ENCODE measurements around the gene ZNF362. TPM values are rescaled to one million over a fixed set of nuclear protein-coding genes. Genes with fewer than 3 reads are reported as not detected.

ZNF362 gene
- total and polyA plus RNA-seq, 2 of the 13 experiments (the other 11 are each of a cell fraction or from before 2014, with no cell fraction given) = 8.3 to 14.2 TPM

DNA sequence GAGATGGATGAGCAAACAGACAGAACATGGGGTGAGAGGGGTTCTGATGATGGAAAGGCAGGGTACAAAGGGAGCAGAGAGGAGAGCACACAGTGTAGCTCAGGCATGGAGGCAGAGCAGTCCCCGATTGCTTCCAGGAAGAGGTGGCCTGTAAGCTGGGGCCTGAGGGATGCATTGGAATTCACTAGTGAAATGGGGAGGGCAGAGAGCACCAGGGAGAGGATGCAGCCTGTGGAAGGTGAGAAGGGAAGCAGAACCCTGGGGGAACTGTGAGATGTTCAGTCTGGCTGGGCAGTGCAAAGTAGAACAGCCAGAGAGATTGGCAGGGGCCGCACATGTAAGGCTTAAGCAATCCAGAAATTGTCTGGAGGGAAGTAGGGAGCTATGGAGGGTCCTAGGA lies 12.2 kb downstream of the ZNF362 start:
- Histone ChIP-seq H3K9me3 (ENCODE audit: low read length) (no peaks in the 10 kb centered on the region), H3K27me3 (ENCODE audit: control insufficient read depth in 1 of 2, insufficient read depth in 2 of 2, low read length in 2 of 2) (no peaks in the 10 kb centered on the region), H3K27ac (ENCODE audit: extremely low read length, insufficient read depth, low read length) (no peak overlapping the region), H3K36me3 (replicated peaks in 1 of 2; ENCODE audit: control insufficient read depth in 1 of 2, insufficient read depth in 2 of 2, low read length in 2 of 2) (peaks cover 2 to 8% of the 10 kb centered on the region in 2 experiments; a peak in 4 of 5 replicates), H3K9ac (ENCODE audit: insufficient read depth, low read depth, low read length) (no peak overlapping the region), H4K20me1 (ENCODE audit: insufficient read depth, low read length) (no peaks in the 10 kb centered on the region; the same call in 1 of the 2 replicates), H3K79me2 (ENCODE audit: insufficient read depth, low read length) (peaks cover 10% of the 10 kb centered on the region), H3K4me2 (ENCODE audit: low read depth, low read length) (no peak overlapping the region), H3K4me3 (replicated peaks in 1 of 3; ENCODE audit: insufficient read depth in 1 of 3, low read depth in 2 of 3, low read length in 3 of 3) (no peak overlapping the region), H2AFZ (ENCODE audit: low read length) (no peak overlapping the region), H3K4me1 (ENCODE audit: insufficient read depth, low read length) (peaks cover 48% of the 10 kb centered on the region)
- TF ChIP-seq POLR2AphosphoS5 (IDR thresholded peaks at IDR 0.05; ENCODE audit: low read depth, low read length) (0 out of 2 replicates have a peak, but pooled peaks have one; percentile 21), NR2F2 (IDR thresholded peaks at IDR 0.05; ENCODE audit: borderline replicate concordance, low read depth) (no peak)
- ChIA-PET CTCF (ENCODE audit: low intra/inter-chr PET ratio, low total read pairs) (no interaction called here), POLR2A (interaction anchor here (1.0 to 1.3 kb wide), 2 partner anchors 10 to 13 kb away, joined by 5 to 8 read pairs; no protein-coding TSS in a partner anchor)
- no peak for ATAC-seq
- in situ Hi-C loops (cut with HindIII; ENCODE audit: extremely low pct_ligation_motif_present, low pct_unique_long_range_greater_than_20kb) = no loop called here
- WGBS (ENCODE audit: low lambda C conversion rate) = 94% methylated on average over 2 of the region's 2 CpGs
- FAIRE-seq = no peak
- no peak for DNase-seq (ENCODE audit: low spot score)
- intact Hi-C loops (cut with micrococcal nuclease; ENCODE audit: unreplicated experiment) = no loop called here
- BruUV-seq (replicated peaks) = no TSS peak

- no peak overlapping the region for H3K4me2 ChIP-seq (ENCODE audit: low read depth, low read length)
- WGBS (ENCODE audit: low lambda C conversion rate) = 92% methylated on average over 5 of the region's 5 CpGs
- in situ Hi-C loops (cut with HindIII; ENCODE audit: extremely low pct_ligation_motif_present, low pct_unique_long_range_greater_than_20kb) (no loop called here), intact Hi-C loops (cut with micrococcal nuclease; ENCODE audit: unreplicated experiment) (no loop called here)
- 0 out of 2 replicates have a peak, but pooled peaks have one; percentile 29 for TF ChIP-seq ATF7-NPFF (CRISPR knock-in tag; IDR thresholded peaks at IDR 0.05; ENCODE audit: low read depth)
- TF ChIP-seq ZSCAN29 (CRISPR knock-in tag; conservative IDR thresholded peaks at IDR 0.05) = no peak
- DNase-seq (ENCODE audit: low spot score) (no peak), FAIRE-seq (no peak), ATAC-seq (no peak)
- no TSS peak for BruUV-seq (replicated peaks)
- H3K4me3 ChIP-seq (replicated peaks in 1 of 3; ENCODE audit: insufficient read depth in 1 of 3, low read depth in 2 of 3, low read length in 3 of 3) = no peak overlapping the region
- peaks cover 2 to 8% of the 10 kb centered on the region in 2 experiments; a peak in 4 of 5 replicates for H3K36me3 ChIP-seq (replicated peaks in 1 of 2; ENCODE audit: control insufficient read depth in 1 of 2, insufficient read depth in 2 of 2, low read length in 2 of 2)
- no peak overlapping the region for H2AFZ ChIP-seq (ENCODE audit: low read length)
- no peak overlapping the region for H3K27ac ChIP-seq (ENCODE audit: extremely low read length, insufficient read depth, low read length)
- H3K4me1 ChIP-seq (ENCODE audit: insufficient read depth, low read length) = peaks cover 42% of the 10 kb centered on the region
- ChIA-PET POLR2A (interaction anchor here (1.0 to 1.3 kb wide), 2 partner anchors 10 to 14 kb away, joined by 5 to 8 read pairs; no protein-coding TSS in a partner anchor), CTCF (ENCODE audit: low intra/inter-chr PET ratio, low total read pairs) (no interaction called here)
- no peak overlapping the region for H3K9ac ChIP-seq (ENCODE audit: insufficient read depth, low read depth, low read length)
- no peaks in the 10 kb centered on the region for H3K9me3 ChIP-seq (ENCODE audit: low read length)
- no peaks in the 10 kb centered on the region for H3K27me3 ChIP-seq (ENCODE audit: control insufficient read depth in 1 of 2, insufficient read depth in 2 of 2, low read length in 2 of 2)
- no peaks in the 10 kb centered on the region; the same call in 1 of the 2 replicates for H4K20me1 ChIP-seq (ENCODE audit: insufficient read depth, low read length)
- H3K79me2 ChIP-seq (ENCODE audit: insufficient read depth, low read length) = peaks cover 10% of the 10 kb centered on the region
These were observed 12.8 kb downstream of the ZNF362 start for GRCh38 chr1:33268927-33269610.

All from HepG2 (cell line).